Stomach (tissue), 9 donors: Measurements from ENCODE around the gene CCDC18. TPM values are rescaled to one million over a fixed set of nuclear protein-coding genes. Genes with fewer than 3 reads are reported as not detected.

Experiments used
- DNase-seq, 2 donors: peaks; one replicate each; pipeline versions ENCODE4 v3.0.0 to v3.0.0-alpha.2; 2013 to 2019
- H3K27ac ChIP-seq, 5 donors: fragments of 200-600 bp in 4 of 5; sonication (generic) in 4 of 5; one replicate each; pipeline ENCODE4 v1.5.1; 2013 to 2019; ENCODE audit warnings: mild to moderate bottlenecking in 1 of 5, moderate library complexity in 1 of 5
- H3K27me3 ChIP-seq, 3 donors: fragments of 200-600 bp; sonication (generic); one replicate each; pipeline ENCODE4 v1.5.1; 2017 to 2019; ENCODE audit warnings: mixed run types in 1 of 3
- H3K36me3 ChIP-seq, 4 donors: fragments of 200-600 bp; sonication (generic); 1 replicate in 3 of 4; 2 replicates in 1 of 4; pipeline ENCODE4 v1.5.1; 2016 to 2019
- H3K4me1 ChIP-seq, 4 donors: fragments of 200-600 bp; sonication (generic); one replicate each; pipeline ENCODE4 v1.5.1; 2016 to 2019
- H3K4me3 ChIP-seq, 4 donors: fragments of 200-600 bp; sonication (generic) in 3 of 4; one replicate each; pipeline ENCODE4 v1.5.1; 2016 to 2019; ENCODE audit warnings: mild to moderate bottlenecking in 1 of 4
- H3K9me3 ChIP-seq, 4 donors: fragments of 200-600 bp; sonication (generic); one replicate each; pipeline ENCODE4 v1.5.1; 2016 to 2019
- EP300 ChIP-seq: sonication (generic); formaldehyde crosslinking; IDR thresholded peaks from one replicate; pipeline ENCODE4 v1.6.1; 2017; ENCODE audit warnings: antibody characterized with exemption
- POLR2A ChIP-seq, 4 donors: fragments of 450-650 bp; IDR thresholded peaks; one replicate each; pipeline ENCODE4 v1.6.1; 2016; ENCODE audit warnings: antibody characterized with exemption in 4 of 4, control low read depth in 2 of 4, mild to moderate bottlenecking in 1 of 4, moderate library complexity in 1 of 4
- POLR2AphosphoS5 ChIP-seq, 3 donors: sonication (generic); formaldehyde crosslinking; IDR thresholded peaks; one replicate each; pipeline ENCODE4 v1.6.1; 2016; ENCODE audit warnings: antibody characterized with exemption in 3 of 3
- WGBS, 5 donors: extraction: QIAGEN DNeasy Blood & Tissue Kit in 3 of 5; methylation state at CpG; one replicate each; pipeline versions ENCODE4 v1.1.5 to v1.1.7; 2013 to 2018; 5-methylcytosine and 5-hydroxymethylcytosine counted together
- intact Hi-C: fragments of 100-400 bp; cut with DNase I; formaldehyde crosslinking; loops from one replicate; pipeline ENCODE4 v1.15.1; 2023; ENCODE audit warnings: low total_unique reads
- polyA plus RNA-seq, 3 donors: library from polyadenylated mRNA; stranded (reverse); fragments of 200-250 nt; gene quantifications; one replicate each; pipeline ENCODE4 v1.2.3, GENCODE V29; 2013
- total RNA-seq, 5 donors: library from RNA; depleted of rRNA; stranded (reverse); fragments of >200 nt; gene quantifications; one replicate each; pipeline versions ENCODE4 v1.1.0 to v1.2.3, GENCODE V29; 2014 to 2016
- TF ChIP-seq, protein P1 (sequence below), 7 experiments: fragments of 450-650 bp in 4 of 7; fragments of 200-600 bp in 3 of 7; sonication (generic) in 3 of 7; IDR thresholded peaks; one replicate each; pipeline ENCODE4 v1.5.1; 2016 to 2019; ENCODE audit warnings: antibody characterized with exemption in 7 of 7, control low read depth in 2 of 7, mild to moderate bottlenecking in 1 of 7
- donor health status: healthy with polysubstance abuse.
- donor health status: Bipolar disorder and iron deficiency.
- donor health status: healthy.

The CCDC18 gene
- total and polyA plus RNA-seq, 8 donors = 0.31 to 50.4 (median 4.2) TPM

DNA sequence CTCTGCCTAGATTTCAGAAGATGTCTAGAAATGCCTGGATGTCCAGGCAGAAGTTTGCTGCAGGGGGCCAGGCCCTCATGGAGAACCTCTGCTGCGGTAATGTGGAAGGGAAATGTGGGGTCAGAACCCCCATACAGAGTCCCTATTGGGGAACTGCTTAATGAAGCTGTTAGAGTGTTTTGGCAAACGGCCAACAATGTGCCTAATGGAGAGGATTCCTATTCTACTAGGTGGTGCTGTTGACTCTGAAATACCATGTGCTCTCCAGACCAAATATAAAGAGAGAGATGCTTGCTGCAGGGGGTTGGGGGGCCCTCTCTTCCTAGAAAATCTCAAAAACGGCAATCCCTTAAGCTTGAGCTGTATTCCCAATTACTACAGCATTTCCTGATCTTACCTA is 108.0 kb downstream of the CCDC18 start:
- TF ChIP-seq, protein P1, sequence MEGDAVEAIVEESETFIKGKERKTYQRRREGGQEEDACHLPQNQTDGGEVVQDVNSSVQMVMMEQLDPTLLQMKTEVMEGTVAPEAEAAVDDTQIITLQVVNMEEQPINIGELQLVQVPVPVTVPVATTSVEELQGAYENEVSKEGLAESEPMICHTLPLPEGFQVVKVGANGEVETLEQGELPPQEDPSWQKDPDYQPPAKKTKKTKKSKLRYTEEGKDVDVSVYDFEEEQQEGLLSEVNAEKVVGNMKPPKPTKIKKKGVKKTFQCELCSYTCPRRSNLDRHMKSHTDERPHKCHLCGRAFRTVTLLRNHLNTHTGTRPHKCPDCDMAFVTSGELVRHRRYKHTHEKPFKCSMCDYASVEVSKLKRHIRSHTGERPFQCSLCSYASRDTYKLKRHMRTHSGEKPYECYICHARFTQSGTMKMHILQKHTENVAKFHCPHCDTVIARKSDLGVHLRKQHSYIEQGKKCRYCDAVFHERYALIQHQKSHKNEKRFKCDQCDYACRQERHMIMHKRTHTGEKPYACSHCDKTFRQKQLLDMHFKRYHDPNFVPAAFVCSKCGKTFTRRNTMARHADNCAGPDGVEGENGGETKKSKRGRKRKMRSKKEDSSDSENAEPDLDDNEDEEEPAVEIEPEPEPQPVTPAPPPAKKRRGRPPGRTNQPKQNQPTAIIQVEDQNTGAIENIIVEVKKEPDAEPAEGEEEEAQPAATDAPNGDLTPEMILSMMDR (IDR thresholded peaks at IDR 0.05) = no peak
- TF ChIP-seq EP300 (no peak), POLR2A (IDR thresholded peaks at IDR 0.05) (no peak)

DNA sequence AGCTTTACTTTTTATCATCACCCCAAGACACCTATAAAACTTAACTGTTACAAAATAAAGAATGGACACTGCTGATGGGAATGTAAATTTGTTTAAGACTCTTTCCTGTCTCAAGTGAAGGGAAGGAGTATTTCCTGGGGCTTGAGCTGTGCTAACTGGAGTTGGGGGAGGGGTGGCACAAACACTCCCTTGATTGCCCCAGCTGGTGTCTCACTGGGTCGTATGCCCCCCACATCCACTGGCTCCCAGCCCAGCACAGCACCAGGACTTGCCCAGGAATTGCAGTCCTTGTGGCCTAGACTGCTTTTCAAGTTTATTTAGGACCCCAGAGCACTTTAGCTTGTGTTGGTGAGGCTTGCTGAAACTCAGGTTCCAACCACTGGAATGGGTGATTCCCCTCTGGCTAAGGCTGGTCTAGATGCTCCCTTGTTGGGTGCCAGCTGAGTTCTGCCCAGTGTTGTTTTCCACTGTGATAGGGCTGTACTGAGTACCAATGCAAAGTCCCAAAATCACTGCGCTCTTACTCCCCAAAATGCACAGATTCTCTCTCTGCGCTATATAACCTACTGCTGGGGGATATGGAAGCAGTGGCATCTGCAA is 116.1 kb downstream of the CCDC18 start:
- Histone ChIP-seq H3K27ac (no peak overlapping the region), H3K27me3 (no peaks in the 10 kb centered on the region), H3K9me3 (no peaks in the 10 kb centered on the region), H3K36me3 (peaks cover 0 to 6% (median 2%) of the 10 kb centered on the region in 4 donors), H3K4me3 (no peak overlapping the region), H3K4me1 (no peaks in the 10 kb centered on the region)
- WGBS, 5 donors = 80 to 89% (median 83%) methylated on average over 3 of the region's 3 CpGs
- DNase-seq = no peak
- intact Hi-C loops = no loop called here
- no peak for TF ChIP-seq POLR2AphosphoS5 (IDR thresholded peaks at IDR 0.05)
- TF ChIP-seq, protein P1 (IDR thresholded peaks at IDR 0.05) = no peak
- TF ChIP-seq POLR2A (IDR thresholded peaks at IDR 0.05) = no peak
- TF ChIP-seq EP300 = no peak

More for the DNA sequence above, 108.0 kb downstream of the CCDC18 start:
- Histone ChIP-seq H3K27ac (no peak overlapping the region), H3K36me3 (peaks cover 0 to 46% (median 36%) of the 10 kb centered on the region in 4 donors), H3K4me1 (no peaks in the 10 kb centered on the region), H3K9me3 (no peaks in the 10 kb centered on the region), H3K4me3 (no peak overlapping the region), H3K27me3 (no peaks in the 10 kb centered on the region)
- intact Hi-C loops = no loop called here
- peak in 1 of 2 donors; percentile 9 for DNase-seq
- 63 to 88% (median 82%) methylated on average over 3 of the region's 3 CpGs for WGBS, 5 donors

DNA sequence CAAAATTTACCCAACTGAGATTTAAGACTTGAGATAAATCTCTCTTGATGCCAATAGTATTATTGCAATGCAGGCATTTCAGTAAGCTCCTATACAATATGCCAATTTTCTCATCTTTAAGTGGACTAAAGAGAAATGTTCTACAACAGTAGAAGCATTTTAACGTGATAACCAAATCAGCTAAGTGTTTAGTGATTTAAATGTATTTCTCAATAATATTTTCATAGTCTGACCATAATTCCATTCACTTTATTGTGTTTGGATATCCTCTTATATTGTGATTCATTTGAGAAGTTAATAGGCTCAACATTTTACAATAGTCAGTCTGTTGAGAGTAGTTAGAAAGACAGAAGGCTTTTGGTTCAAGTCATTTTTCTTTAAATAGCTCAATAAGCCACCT is 120.6 kb downstream of the CCDC18 start:
- TF ChIP-seq POLR2AphosphoS5 (IDR thresholded peaks at IDR 0.05) (no peak), EP300 (no peak), POLR2A (IDR thresholded peaks at IDR 0.05) (no peak)
- TF ChIP-seq, protein P1 (IDR thresholded peaks at IDR 0.05) = no peak
- intact Hi-C loops = loop anchor here (10.0 kb wide), 1 partner anchor 134 kb away; no protein-coding TSS in a partner anchor
- Histone ChIP-seq H3K27me3 (no peaks in the 10 kb centered on the region), H3K36me3 (peaks cover 0 to 6% (median 2%) of the 10 kb centered on the region in 4 donors), H3K9me3 (no peaks in the 10 kb centered on the region), H3K27ac (no peak overlapping the region), H3K4me1 (peaks cover 0 to 8% (median 3%) of the 10 kb centered on the region in 4 donors), H3K4me3 (no peak overlapping the region)
- 73 to 82% (median 81%) methylated on average over 1 of the region's 1 CpG for WGBS, 5 donors
- no peak for DNase-seq

DNA sequence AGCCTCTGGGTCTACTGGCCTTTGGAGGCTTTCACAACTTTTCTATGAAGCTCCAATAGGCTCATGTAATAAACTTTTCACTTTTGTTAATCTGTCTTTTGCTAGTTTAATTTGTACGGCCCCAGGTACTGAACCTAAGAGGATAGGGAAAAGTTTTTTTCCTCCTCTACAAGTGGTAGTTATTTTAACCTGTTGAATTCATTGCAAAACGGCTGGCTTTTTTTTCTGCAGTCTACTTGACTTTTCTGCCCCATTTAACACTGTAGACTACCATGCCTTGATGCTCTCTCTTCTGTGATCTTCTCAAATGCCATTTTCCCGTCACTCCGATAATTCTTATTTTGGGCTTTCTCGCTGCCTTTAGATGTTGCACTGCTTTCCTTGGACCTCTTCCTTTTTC is 121.6 kb downstream of the CCDC18 start:
- Histone ChIP-seq H3K27me3 (no peaks in the 10 kb centered on the region), H3K4me3 (no peak overlapping the region), H3K36me3 (peaks cover 0 to 6% (median 2%) of the 10 kb centered on the region in 4 donors), H3K4me1 (peaks cover 0 to 8% (median 3%) of the 10 kb centered on the region in 4 donors), H3K27ac (no peak overlapping the region), H3K9me3 (no peaks in the 10 kb centered on the region)
- no peak for DNase-seq
- TF ChIP-seq POLR2A (IDR thresholded peaks at IDR 0.05) (no peak), POLR2AphosphoS5 (IDR thresholded peaks at IDR 0.05) (no peak), EP300 (no peak)
- TF ChIP-seq, protein P1 (IDR thresholded peaks at IDR 0.05) = no peak
- 83 to 91% (median 85%) methylated on average over 5 of the region's 5 CpGs for WGBS, 5 donors
- intact Hi-C loops = loop anchor here (10.0 kb wide), 1 partner anchor 133 kb away; no protein-coding TSS in a partner anchor
